Progenitor cell of endocrine pancreas (in vitro differentiated cells): Measurements from ENCODE around the gene CENPB. TPM values are rescaled to one million over a fixed set of nuclear protein-coding genes. Genes with fewer than 3 reads are reported as not detected.

ENCODE experiments used
- DNase-seq: peaks from one replicate; pipeline ENCODE4 v3.0.0; 2021; ENCODE audit warnings: low spot score; ENCODE audit not compliant: unreplicated experiment
- H3K27ac Mint-ChIP-seq: 2 replicates; pipeline ENCODE4 v1.8.0; 2021; ENCODE audit warnings: mild to moderate bottlenecking, moderate library complexity, mixed read lengths
- H3K27me3 Mint-ChIP-seq: 2 replicates; pipeline ENCODE4 v1.8.0; 2021; ENCODE audit warnings: mixed read lengths
- H3K36me3 Mint-ChIP-seq: 2 replicates; pipeline ENCODE4 v1.8.0; 2022; ENCODE audit warnings: mixed read lengths; ENCODE audit not compliant: insufficient read depth
- H3K4me1 Mint-ChIP-seq: 2 replicates; pipeline ENCODE4 v1.8.0; 2021; ENCODE audit warnings: low read depth, mixed read lengths
- H3K4me3 Mint-ChIP-seq: 2 replicates; pipeline ENCODE4 v1.8.0; 2021; ENCODE audit warnings: low read depth, mild to moderate bottlenecking, moderate library complexity, mixed read lengths
- H3K9me3 Mint-ChIP-seq: 2 replicates; pipeline ENCODE4 v1.8.0; 2021; ENCODE audit warnings: low read depth, mixed read lengths
- CTCF ChIP-seq: fragments of 200-600 bp; sonication (generic); IDR thresholded peaks from one replicate; pipeline ENCODE4 v1.5.0; 2021; ENCODE audit warnings: antibody characterized with exemption, mild to moderate bottlenecking; ENCODE audit not compliant: unreplicated experiment
- total RNA-seq: library from RNA; stranded (reverse); gene quantifications from 2 replicates; pipeline ENCODE4 v1.2.1, GENCODE V29; 2021

Gene CENPB
- total RNA-seq, 1 donor from 2014 or later = 49.6 TPM

- peaks cover 21% of the 10 kb centered on the region for H3K36me3 Mint-ChIP-seq
- no peak overlapping the region for H3K4me3 Mint-ChIP-seq
- no peak overlapping the region for H3K27ac Mint-ChIP-seq
- DNase-seq = no peak
- H3K27me3 Mint-ChIP-seq = no peaks in the 10 kb centered on the region
- TF ChIP-seq CTCF = no peak
- H3K9me3 Mint-ChIP-seq = no peaks in the 10 kb centered on the region
- H3K4me1 Mint-ChIP-seq = peaks cover 25% of the 10 kb centered on the region
These were observed 17.8 kb upstream of the CENPB start for GRCh38 chr20:3804254-3804751.

DNA sequence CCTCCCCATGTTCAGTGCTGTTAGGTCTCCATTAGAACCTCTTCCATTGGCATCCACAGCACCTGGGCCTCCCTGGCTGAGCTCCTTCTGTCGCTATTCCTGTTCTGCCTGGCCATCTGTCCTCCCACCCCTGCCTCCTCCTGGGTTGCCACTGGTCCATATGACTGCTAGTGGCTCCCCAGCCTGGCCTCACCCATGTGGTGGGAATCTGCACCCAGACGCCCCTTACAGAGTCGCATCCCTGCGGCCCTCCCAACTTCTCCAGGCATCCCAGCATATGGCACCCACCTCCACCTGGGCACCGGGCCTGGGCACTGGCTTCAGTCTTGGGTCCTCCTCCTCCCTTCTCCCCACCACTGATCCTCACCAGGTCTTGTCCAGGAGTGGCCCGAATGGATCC, 17.3 kb upstream of the CENPB start:
- H3K4me3 Mint-ChIP-seq = no peak overlapping the region
- H3K9me3 Mint-ChIP-seq = no peaks in the 10 kb centered on the region
- no peaks in the 10 kb centered on the region for H3K27me3 Mint-ChIP-seq
- H3K36me3 Mint-ChIP-seq = peaks cover 21% of the 10 kb centered on the region
- no peak overlapping the region for H3K27ac Mint-ChIP-seq
- TF ChIP-seq CTCF = no peak
- DNase-seq = no peak
- peaks cover 27% of the 10 kb centered on the region for H3K4me1 Mint-ChIP-seq

DNA sequence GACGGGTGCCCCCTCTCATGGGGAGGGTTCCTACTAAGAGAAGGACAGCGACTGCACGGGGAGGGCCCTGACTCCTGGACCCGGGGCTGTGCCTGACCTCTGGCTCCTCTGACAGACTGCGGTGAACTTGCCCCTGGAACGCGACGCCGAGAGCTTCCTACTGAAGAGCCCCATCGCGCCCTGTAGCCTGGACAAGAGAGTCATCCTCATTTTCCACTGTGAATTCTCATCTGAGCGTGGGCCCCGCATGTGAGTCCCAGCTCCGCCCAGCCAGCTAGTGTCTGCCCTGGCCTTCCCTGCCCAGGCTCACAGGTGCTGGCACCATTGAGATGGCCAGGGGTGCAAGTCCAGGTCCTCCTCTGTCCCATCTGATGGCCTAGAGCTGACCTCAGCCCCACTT, 16.7 kb upstream of the CENPB start:
- Mint-ChIP-seq H3K4me3 (no peak overlapping the region), H3K36me3 (peaks cover 21% of the 10 kb centered on the region), H3K27me3 (no peaks in the 10 kb centered on the region), H3K4me1 (peaks cover 31% of the 10 kb centered on the region), H3K9me3 (no peaks in the 10 kb centered on the region), H3K27ac (no peak overlapping the region)
- no peak for DNase-seq
- TF ChIP-seq CTCF = no peak

DNA sequence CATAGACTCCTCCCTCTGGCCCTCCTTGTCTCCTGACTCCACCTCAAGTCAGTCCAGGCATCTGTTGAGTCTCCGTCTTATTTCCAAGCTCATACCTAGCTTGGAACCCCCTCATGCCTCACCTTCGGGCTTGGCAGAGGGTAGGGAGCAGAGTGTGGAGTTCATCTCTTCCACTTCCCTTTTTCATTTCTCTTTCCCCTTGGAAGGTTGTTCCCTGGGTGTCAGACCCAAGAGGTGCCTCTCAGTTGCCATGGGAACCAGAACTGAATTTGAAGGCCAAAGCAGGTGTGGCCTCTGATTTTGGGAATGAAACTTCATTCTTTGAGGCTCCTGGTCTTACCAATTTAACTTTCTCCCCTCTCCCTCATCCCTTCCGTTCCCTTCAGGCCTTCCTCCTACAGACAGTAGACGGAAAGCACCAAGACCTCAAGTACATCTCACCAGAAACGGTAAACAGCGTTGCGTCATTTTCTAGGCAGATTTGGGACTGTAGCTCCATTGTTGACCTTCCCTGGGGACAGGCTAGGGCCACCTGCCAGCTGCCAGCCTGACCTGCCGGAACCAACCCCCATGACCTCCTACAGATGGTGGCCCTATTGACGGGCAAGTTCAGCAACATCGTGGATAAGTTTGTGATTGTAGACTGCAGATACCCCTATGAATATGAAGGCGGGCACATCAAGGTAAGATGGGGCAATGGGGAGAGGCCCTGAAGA, 16.1 kb upstream of the CENPB start:
- H3K9me3 Mint-ChIP-seq = no peaks in the 10 kb centered on the region
- H3K4me3 Mint-ChIP-seq = no peak overlapping the region
- DNase-seq = no peak
- H3K36me3 Mint-ChIP-seq = peaks cover 21% of the 10 kb centered on the region
- H3K27ac Mint-ChIP-seq = no peak overlapping the region
- peaks cover 36% of the 10 kb centered on the region for H3K4me1 Mint-ChIP-seq
- H3K27me3 Mint-ChIP-seq = no peaks in the 10 kb centered on the region
- TF ChIP-seq CTCF = no peak

DNA sequence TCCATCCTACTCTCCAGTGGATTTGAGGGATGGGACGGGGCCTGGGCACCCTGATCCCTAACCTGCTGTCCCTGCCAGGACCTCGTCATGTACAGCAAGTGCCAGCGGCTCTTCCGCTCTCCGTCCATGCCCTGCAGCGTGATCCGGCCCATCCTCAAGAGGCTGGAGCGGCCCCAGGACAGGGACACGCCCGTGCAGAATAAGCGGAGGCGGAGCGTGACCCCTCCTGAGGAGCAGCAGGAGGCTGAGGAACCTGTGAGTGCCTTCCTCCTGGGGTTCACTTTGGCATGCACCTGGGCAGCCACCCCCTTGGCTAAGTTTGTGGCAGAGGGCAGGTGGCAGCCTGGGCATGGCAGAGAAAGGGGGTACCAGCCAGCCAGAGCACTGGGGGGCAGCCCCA, 15.3 kb upstream of the CENPB start:
- Mint-ChIP-seq H3K4me1 (peaks cover 38% of the 10 kb centered on the region), H3K27ac (no peak overlapping the region), H3K4me3 (no peak overlapping the region), H3K36me3 (peaks cover 21% of the 10 kb centered on the region), H3K9me3 (no peaks in the 10 kb centered on the region), H3K27me3 (no peaks in the 10 kb centered on the region)
- no peak for DNase-seq
- TF ChIP-seq CTCF = no peak
